RPMI7951 (cell line): Measurements from ENCODE around the gene ASCC3. TPM values are rescaled to one million over a fixed set of nuclear protein-coding genes. Genes with fewer than 3 reads are reported as not detected.
"Not testable (repeated sequence)": the region's sequence is repeated elsewhere in the genome, so short reads cannot be mapped to it uniquely, and the experiment has no call there.

Experiments
- DNase-seq: peaks from one replicate; pipeline ENCODE4 v3.0.0-alpha.2; 2012; ENCODE audit warnings: low read depth
- total RNA-seq: library from RNA; depleted of rRNA; stranded (reverse); fragments of >200 nt; shearing (Covaris generic); gene quantifications from 2 replicates; pipeline ENCODE4 v1.2.3, GENCODE V29; 2014

Gene ASCC3
- total RNA-seq, 1 experiment from 2014 or later: 40.7 TPM

GRCh38 chr6:100808638-100809275 is 72.4 kb downstream of the ASCC3 start:
- peak; percentile 8 for DNase-seq

- no peak for DNase-seq
Measured at GRCh38 chr6:100806296-100806695, 74.8 kb downstream of the ASCC3 start.

GRCh38 chr6:100803264-100804045 is 77.7 kb downstream of the ASCC3 start:
- DNase-seq: no peak

GRCh38 chr6:100801036-100801435 is 80.1 kb downstream of the ASCC3 start:
- DNase-seq: no peak

- no peak for DNase-seq
Measured at GRCh38 chr6:100796049-100796823, 84.9 kb downstream of the ASCC3 start.

DNA sequence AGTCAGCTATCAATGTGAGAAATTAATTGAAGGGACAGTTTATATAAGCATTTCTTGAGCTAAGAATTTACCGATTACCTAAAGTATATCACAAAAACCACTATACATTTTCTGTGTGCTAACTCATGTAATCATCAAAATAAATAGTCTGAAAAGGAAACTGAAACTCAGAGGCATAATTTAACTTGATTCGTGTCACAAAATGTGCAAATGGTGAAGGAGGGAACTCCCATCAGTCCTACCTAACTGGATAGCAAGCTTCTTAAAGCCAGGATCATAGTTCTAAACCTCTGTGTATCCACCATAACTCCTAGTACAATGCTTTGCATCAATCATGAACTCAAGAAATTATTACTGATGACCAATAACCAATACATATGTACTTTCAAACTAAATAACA is 91.0 kb downstream of the ASCC3 start:
- no peak for DNase-seq

DNA sequence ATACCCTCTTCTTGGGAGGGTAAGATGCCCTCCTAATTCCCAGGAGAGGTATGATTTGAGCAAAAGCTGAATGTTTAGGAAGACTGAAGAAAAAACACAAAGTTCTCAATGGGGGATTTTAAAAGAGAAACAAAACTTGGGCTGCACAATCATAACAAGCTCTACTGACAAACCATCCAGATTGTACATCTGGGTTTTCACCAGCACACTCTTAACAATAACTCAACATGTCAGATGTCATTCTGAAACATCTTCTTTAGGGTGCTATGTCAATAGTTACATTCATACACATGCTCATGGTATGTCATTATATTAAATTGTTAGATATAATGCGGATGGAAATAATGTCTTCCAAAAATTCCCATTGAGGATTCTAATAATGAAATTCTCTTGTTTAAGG is 95.1 kb downstream of the ASCC3 start:
- no peak for DNase-seq

- DNase-seq: no peak
Measured at GRCh38 chr6:100780648-100781047, 100.5 kb downstream of the ASCC3 start.

GRCh38 chr6:100775667-100776066 is 105.5 kb downstream of the ASCC3 start:
- no peak for DNase-seq

GRCh38 chr6:100774681-100775080 is 106.4 kb downstream of the ASCC3 start:
- no peak for DNase-seq

DNA sequence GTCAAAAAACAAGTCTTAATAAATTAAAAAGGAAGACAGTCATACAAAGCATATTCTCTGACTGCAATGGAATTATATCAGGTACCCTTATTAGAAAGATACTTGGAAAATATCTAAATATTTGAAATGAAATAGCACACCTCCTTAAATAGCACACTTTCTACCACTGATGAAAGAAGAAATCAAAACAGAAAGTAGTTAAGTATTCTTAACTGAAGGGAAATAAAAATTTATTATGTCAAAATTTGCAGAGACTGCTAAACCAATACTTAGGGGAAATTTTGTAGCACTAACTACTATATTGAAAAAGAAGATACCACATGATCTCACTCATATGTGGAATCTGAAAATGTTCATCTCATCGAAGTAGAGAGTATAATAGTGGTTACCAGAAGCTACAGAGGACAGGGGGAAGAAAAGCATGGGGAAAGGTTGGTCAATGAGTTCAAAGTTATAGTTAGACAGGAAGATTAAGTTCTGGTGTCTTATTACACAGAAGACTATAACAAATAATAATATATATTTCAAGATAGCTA is 112.2 kb downstream of the ASCC3 start:
- DNase-seq: no peak

DNA sequence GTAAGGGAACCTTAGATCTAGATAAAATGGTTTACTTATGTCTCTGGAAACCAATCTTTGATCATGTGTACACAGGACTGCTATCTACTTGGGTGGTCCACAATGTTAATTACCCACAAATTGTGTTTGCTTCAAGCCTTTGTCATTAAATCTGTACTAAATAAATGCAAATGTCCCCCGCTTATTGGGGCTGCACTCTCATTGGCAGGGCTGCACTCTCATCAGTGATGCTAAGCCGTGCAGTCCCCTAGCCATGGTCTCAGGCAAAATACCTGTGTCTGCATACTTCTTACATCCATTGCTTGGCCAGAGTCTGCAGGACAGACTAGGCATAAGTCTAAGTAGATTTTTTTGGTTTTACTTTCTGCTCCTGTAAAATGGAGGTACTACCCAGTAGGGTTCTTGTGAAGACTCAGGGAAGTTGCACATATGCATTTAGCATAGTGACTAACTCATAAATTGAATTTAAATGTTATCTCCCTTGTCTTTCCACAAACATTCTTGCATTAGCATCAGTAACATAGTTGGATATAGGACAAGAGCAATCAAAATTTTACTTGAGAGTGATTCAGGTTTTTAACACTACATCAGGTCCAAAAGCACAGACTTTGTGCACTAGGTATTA is 117.4 kb downstream of the ASCC3 start:
- no peak for DNase-seq

GRCh38 chr6:100761841-100762240 is 119.3 kb downstream of the ASCC3 start:
- DNase-seq: no peak

DNA sequence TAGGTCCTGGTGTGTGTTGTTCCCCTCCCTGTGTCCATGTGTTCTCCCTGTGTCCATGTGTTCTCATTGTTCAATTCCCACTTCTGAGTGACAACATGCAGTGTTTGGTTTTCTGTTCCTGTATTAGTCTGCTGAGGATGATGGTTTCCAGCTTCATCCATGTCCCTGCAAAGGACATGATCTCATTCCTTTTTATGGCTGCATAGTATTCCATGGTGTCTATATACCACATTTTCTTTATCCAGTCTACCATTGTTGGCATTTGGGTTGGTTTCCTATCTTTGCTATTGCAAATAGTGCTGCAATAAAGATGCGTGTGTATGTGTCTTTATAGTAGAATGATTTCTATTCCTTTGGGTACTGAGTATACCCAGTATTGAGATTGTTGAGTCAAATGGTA is 122.7 kb downstream of the ASCC3 start:
- not testable (repeated sequence) for DNase-seq

DNA sequence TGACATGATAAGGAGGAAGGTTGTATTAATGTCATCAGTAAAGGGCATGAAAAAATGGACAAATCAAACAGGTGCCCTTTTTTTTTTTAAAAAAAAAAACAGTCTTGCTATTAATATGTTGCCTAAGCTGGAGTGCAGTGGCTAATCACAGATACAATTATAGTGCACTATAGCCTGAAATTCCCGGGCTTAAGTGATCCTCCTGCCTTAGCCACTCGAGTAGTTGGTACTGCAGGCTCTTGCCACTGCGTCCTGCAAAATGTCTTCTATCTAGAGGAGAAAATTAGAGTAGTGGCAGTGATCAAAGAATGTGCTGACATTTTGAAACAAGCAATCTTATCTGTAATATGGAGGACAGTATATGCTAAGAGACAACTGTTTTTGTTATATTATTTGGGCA is 127.7 kb downstream of the ASCC3 start:
- no peak for DNase-seq

- no peak for DNase-seq
Measured at GRCh38 chr6:100751590-100751989, 129.5 kb downstream of the ASCC3 start.

DNA sequence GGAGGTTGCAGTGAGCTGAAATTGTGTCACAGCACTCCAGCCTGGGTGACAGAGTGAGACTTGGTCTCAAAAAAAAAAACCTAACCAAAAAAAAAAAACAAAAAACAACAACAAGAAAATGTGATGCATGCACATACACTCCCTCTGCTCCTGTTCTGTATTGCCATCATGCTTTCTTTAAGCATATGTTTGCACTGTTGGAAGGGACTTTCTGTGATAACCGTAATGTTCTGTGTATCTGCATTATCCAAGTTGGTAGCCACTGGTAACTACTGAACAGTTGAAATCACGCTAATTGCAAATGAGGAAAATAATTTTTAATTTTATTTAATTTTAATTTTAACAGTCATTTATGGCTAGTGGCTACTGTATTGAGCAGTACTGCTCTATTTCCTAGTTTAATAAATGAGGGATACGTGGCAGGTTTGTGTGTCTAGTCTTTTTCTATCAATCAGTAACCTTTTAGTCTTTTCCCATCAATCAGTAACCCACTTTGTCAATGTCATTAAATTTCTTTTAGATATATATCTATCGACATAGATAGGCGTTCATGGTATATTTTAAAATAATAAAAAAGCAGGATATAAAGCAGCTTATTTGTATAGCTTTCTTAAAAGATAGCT is 135.6 kb downstream of the ASCC3 start:
- DNase-seq: no peak

- DNase-seq: no peak
Measured at GRCh38 chr6:100740439-100740838, 140.7 kb downstream of the ASCC3 start.

GRCh38 chr6:100737720-100738119 is 143.4 kb downstream of the ASCC3 start:
- not testable (repeated sequence) for DNase-seq

DNA sequence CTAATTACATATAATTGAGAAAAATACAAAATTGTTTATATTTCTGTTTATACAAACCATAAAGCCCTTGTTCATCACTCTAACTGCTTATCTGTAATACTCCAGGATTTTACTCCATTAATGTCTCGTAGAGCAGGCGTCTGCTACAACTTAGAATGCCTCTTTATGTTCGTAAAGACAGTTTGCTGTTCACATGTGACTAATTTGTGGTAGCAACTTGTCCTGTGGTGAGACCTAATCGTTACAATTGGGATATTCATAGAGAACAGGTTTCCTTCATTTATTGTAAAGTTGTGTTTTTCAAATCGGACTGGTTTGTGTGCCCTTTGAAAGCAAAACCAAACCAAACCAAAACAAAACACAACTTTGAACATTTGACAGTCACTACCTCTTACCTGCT is 149.7 kb downstream of the ASCC3 start:
- no peak for DNase-seq
